ENCODE measurements around the gene BCL7A. TPM values are rescaled to one million over a fixed set of nuclear protein-coding genes. Genes with fewer than 3 reads are reported as not detected.

The BCL7A gene
- total RNA-seq, 1 donor from 2014 or later: 10.4 TPM

- DNase-seq (ENCODE audit: low spot score): no peak
Observed at GRCh38 chr12:121996945-121997612, 24.6 kb upstream of the BCL7A start.

- peak; percentile 17 for DNase-seq (ENCODE audit: low spot score)
Observed at GRCh38 chr12:122001466-122002209, 20.0 kb upstream of the BCL7A start.

- DNase-seq (ENCODE audit: low spot score): peak; percentile 72
Observed at GRCh38 chr12:122003651-122004611, 17.8 kb upstream of the BCL7A start.

GRCh38 chr12:122004633-122005071, 17.0 kb upstream of the BCL7A start:
- no peak for DNase-seq (ENCODE audit: low spot score)

- DNase-seq (ENCODE audit: low spot score): no peak
Observed at GRCh38 chr12:122005252-122005776, 16.4 kb upstream of the BCL7A start.

GRCh38 chr12:122006186-122006926, 15.3 kb upstream of the BCL7A start:
- no peak for DNase-seq (ENCODE audit: low spot score)

GRCh38 chr12:122009741-122010140, 11.9 kb upstream of the BCL7A start:
- no peak for DNase-seq (ENCODE audit: low spot score)

GRCh38 chr12:122012184-122012583, 9.5 kb upstream of the BCL7A start:
- no peak for DNase-seq (ENCODE audit: low spot score)

GRCh38 chr12:122013136-122013535, 8.5 kb upstream of the BCL7A start:
- no peak for DNase-seq (ENCODE audit: low spot score)

- no peak for DNase-seq (ENCODE audit: low spot score)
Observed at GRCh38 chr12:122013791-122014590, 7.7 kb upstream of the BCL7A start.

GRCh38 chr12:122014781-122015180, 6.9 kb upstream of the BCL7A start:
- DNase-seq (ENCODE audit: low spot score): no peak

- DNase-seq (ENCODE audit: low spot score): no peak
Observed at GRCh38 chr12:122018457-122018856, 3.2 kb upstream of the BCL7A start.

- DNase-seq (ENCODE audit: low spot score): no peak
Observed at GRCh38 chr12:122018937-122019336, 2.7 kb upstream of the BCL7A start.

GRCh38 chr12:122020795-122021192, 890 bp upstream of the BCL7A start:
- DNase-seq (ENCODE audit: low spot score): no peak

- DNase-seq (ENCODE audit: low spot score): no peak
Observed at GRCh38 chr12:122021193-122021821, 377 bp upstream of the BCL7A start.

- peak; percentile 25 for DNase-seq (ENCODE audit: low spot score)
Observed at GRCh38 chr12:122022393-122023338, 982 bp downstream of the BCL7A start.

- DNase-seq (ENCODE audit: low spot score): peak; percentile 59
Observed at GRCh38 chr12:122023339-122024131, 1.9 kb downstream of the BCL7A start.
